Adrenal gland (tissue), 5 donors: ENCODE results near the gene TGIF1.

ENCODE experiments used
- CTCF ChIP-seq, 6 experiments: fragments of 450-650 bp in 4 of 6; fragments of 200-600 bp in 2 of 6; sonication (generic) in 1 of 6; IDR thresholded peaks; 1 replicate in 5 of 6; 2 replicates in 1 of 6; pipeline versions ENCODE4 v1.5.1 to v1.8.0; 2016 to 2021; ENCODE audit warnings: antibody characterized with exemption in 6 of 6, mild to moderate bottlenecking in 2 of 6, moderate library complexity in 1 of 6
- POLR2A ChIP-seq, 2 donors: fragments of 450-650 bp; IDR thresholded peaks; one replicate each; pipeline ENCODE4 v1.6.1; 2017; ENCODE audit warnings: antibody characterized with exemption in 2 of 2, mild to moderate bottlenecking in 2 of 2, moderate library complexity in 1 of 2
- donor health status: DM: no; HTN: no; CAD: no.

GRCh38 chr18:3402982-3403451 lies 47.0 kb upstream of the TGIF1 start:
- TF ChIP-seq CTCF (IDR thresholded peaks at IDR 0.05) (no peak), POLR2A (IDR thresholded peaks at IDR 0.05) (no peak)
